Hepatocyte (in vitro differentiated cells): ENCODE data around the gene MAPKAP1. TPM values are rescaled to one million over a fixed set of nuclear protein-coding genes. Genes with fewer than 3 reads are reported as not detected.

Source experiments
- DNase-seq: peaks from one replicate; pipeline ENCODE4 v3.0.0-alpha.2; 2016; ENCODE audit warnings: low spot score
- H2AFZ ChIP-seq: fragments of 200-600 bp; sonication (generic); 2 replicates; pipeline ENCODE4 v1.6.0; 2016; ENCODE audit warnings: antibody characterized with exemption, mild to moderate bottlenecking
- H3K27ac ChIP-seq: fragments of 200-600 bp; sonication (generic); 2 replicates; pipeline ENCODE4 v1.5.1; 2016; ENCODE audit warnings: mild to moderate bottlenecking
- H3K27me3 ChIP-seq: fragments of 200-600 bp; sonication (generic); 2 replicates; pipeline ENCODE4 v1.6.1; 2016
- H3K36me3 ChIP-seq: fragments of 200-600 bp; sonication (generic); replicated peaks from 2 replicates; pipeline ENCODE4 v1.5.1; 2016; ENCODE audit warnings: low read depth; ENCODE audit not compliant: insufficient read depth
- H3K4me1 ChIP-seq: fragments of 200-600 bp; sonication (generic); 2 replicates; pipeline ENCODE4 v1.5.1; 2016; ENCODE audit warnings: mild to moderate bottlenecking, moderate library complexity; ENCODE audit not compliant: insufficient read depth
- H3K4me2 ChIP-seq: fragments of 200-600 bp; sonication (generic); 2 replicates; pipeline ENCODE4 v1.6.0; 2016
- H3K4me3 ChIP-seq: fragments of 200-600 bp; sonication (generic); 2 replicates; pipeline ENCODE4 v1.5.1; 2016; ENCODE audit warnings: mild to moderate bottlenecking
- H3K79me2 ChIP-seq: fragments of 200-600 bp; sonication (generic); 2 replicates; pipeline ENCODE4 v1.6.0; 2017; ENCODE audit warnings: mild to moderate bottlenecking
- H3K9me2 ChIP-seq: fragments of 200-600 bp; sonication (generic); replicated peaks from 2 replicates; pipeline ENCODE4 v1.6.0; 2017; ENCODE audit warnings: mild to moderate bottlenecking; ENCODE audit not compliant: insufficient read depth
- H3K9me3 ChIP-seq: fragments of 200-600 bp; sonication (generic); 2 replicates; pipeline ENCODE4 v1.5.1; 2016; ENCODE audit warnings: low read depth, mild to moderate bottlenecking
- H4K20me1 ChIP-seq: fragments of 200-600 bp; sonication (generic); 2 replicates; pipeline ENCODE4 v1.6.0; 2016; ENCODE audit warnings: mild to moderate bottlenecking; ENCODE audit not compliant: insufficient read depth, poor library complexity, severe bottlenecking
- CTCF ChIP-seq: fragments of 200-600 bp; sonication (generic); IDR thresholded peaks from 2 replicates; pipeline ENCODE4 v1.5.1; 2016; ENCODE audit warnings: antibody characterized with exemption, mild to moderate bottlenecking; ENCODE audit not compliant: poor library complexity
- EZH2 ChIP-seq: fragments of 200-600 bp; sonication (generic); IDR thresholded peaks from 2 replicates; pipeline ENCODE4 v1.6.1; 2016; ENCODE audit warnings: antibody characterized with exemption, mild to moderate bottlenecking, borderline replicate concordance
- EZH2phosphoT487 ChIP-seq: fragments of 200-600 bp; sonication (generic); IDR thresholded peaks from one replicate; pipeline ENCODE4 v1.6.1; 2018; ENCODE audit warnings: antibody characterized with exemption, mild to moderate bottlenecking, low read depth, moderate library complexity; ENCODE audit not compliant: unreplicated experiment, severe bottlenecking
- WGBS: methylation state at CpG from one replicate; pipeline ENCODE4 v1.1.6; 2016; ENCODE audit warnings: low lambda C conversion rate; ENCODE audit errors: missing lambda C conversion rate; 5-methylcytosine and 5-hydroxymethylcytosine counted together
- polyA plus RNA-seq: library from polyadenylated mRNA; unstranded; fragments of >200 nt; fragmentation: Nextera tagmentation; extraction: Ambion mirVana; gene quantifications from 2 replicates; pipeline ENCODE4 v1.2.1, GENCODE V29; 2016
- total RNA-seq: library from RNA; depleted of rRNA; stranded (reverse); fragments of >200 nt; gene quantifications from 2 replicates; pipeline ENCODE4 v1.2.3, GENCODE V29; 2014

Gene MAPKAP1
- total and polyA plus RNA-seq, 2 experiments from 2014 or later = 74.5 to 79.4 TPM

- Histone ChIP-seq H2AFZ (no peak overlapping the region), H3K36me3 (no peaks in the 10 kb centered on the region), H3K4me2 (no peak overlapping the region), H3K27me3 (no peaks in the 10 kb centered on the region), H3K9me3 (no peaks in the 10 kb centered on the region), H3K4me3 (no peak overlapping the region), H3K4me1 (no peaks in the 10 kb centered on the region), H4K20me1 (peaks cover 6% of the 10 kb centered on the region), H3K79me2 (peaks cover 38% of the 10 kb centered on the region), H3K27ac (no peak overlapping the region), H3K9me2 (no peaks in the 10 kb centered on the region)
- DNase-seq = no peak
- TF ChIP-seq CTCF = no peak
Measured at GRCh38 chr9:125680445-125680844, 26.6 kb downstream of the MAPKAP1 start.

- H3K36me3 ChIP-seq = no peaks in the 10 kb centered on the region
- TF ChIP-seq EZH2 = no peak
- TF ChIP-seq CTCF = no peak
- no peak overlapping the region for H3K27ac ChIP-seq
- no peaks in the 10 kb centered on the region for H3K4me1 ChIP-seq
- H3K4me2 ChIP-seq = no peak overlapping the region
- H2AFZ ChIP-seq = no peak overlapping the region
- no peak for DNase-seq
- WGBS = 79% methylated on average over 8 of the region's 8 CpGs
- no peaks in the 10 kb centered on the region for H3K27me3 ChIP-seq
- peaks cover 6% of the 10 kb centered on the region for H4K20me1 ChIP-seq
- no peak overlapping the region for H3K4me3 ChIP-seq
- H3K9me3 ChIP-seq = no peaks in the 10 kb centered on the region
- peaks cover 30% of the 10 kb centered on the region for H3K79me2 ChIP-seq
- no peaks in the 10 kb centered on the region for H3K9me2 ChIP-seq
Measured at GRCh38 chr9:125679597-125680189, 27.3 kb downstream of the MAPKAP1 start.

- peak; percentile 16 for DNase-seq
- no peak overlapping the region for H2AFZ ChIP-seq
- 95% methylated on average over 3 of the region's 3 CpGs for WGBS
- H3K27me3 ChIP-seq = no peaks in the 10 kb centered on the region
- peak overlapping the region; percentile 4 for H3K4me2 ChIP-seq
- TF ChIP-seq EZH2 (no peak), CTCF (no peak), EZH2phosphoT487 (no peak)
- H3K4me3 ChIP-seq = no peak overlapping the region
- H3K9me2 ChIP-seq = no peaks in the 10 kb centered on the region
- peaks cover 17% of the 10 kb centered on the region for H3K79me2 ChIP-seq
- H3K4me1 ChIP-seq = no peaks in the 10 kb centered on the region
- peak overlapping the region; percentile 32 for H3K27ac ChIP-seq
- H3K9me3 ChIP-seq = no peaks in the 10 kb centered on the region
- H3K36me3 ChIP-seq = no peaks in the 10 kb centered on the region
- no peaks in the 10 kb centered on the region for H4K20me1 ChIP-seq
Measured at GRCh38 chr9:125674981-125675973, 31.7 kb downstream of the MAPKAP1 start.
